Ishikawa (cell line): Measurements from ENCODE around the gene EMILIN2.

Experiments used
- CEBPB ChIP-seq: IDR thresholded peaks from 2 replicates; pipeline ENCODE4 v1.6.1; 2012
- CREB1 ChIP-seq: IDR thresholded peaks from 2 replicates; pipeline ENCODE4 v1.6.1; 2012; ENCODE audit warnings: low read depth
- EGR1 ChIP-seq: IDR thresholded peaks from 2 replicates; pipeline ENCODE4 v1.6.1; 2012
- EP300 ChIP-seq: IDR thresholded peaks from 2 replicates; pipeline ENCODE4 v1.6.1; 2012; ENCODE audit warnings: borderline replicate concordance
- FOXM1 ChIP-seq: IDR thresholded peaks from 2 replicates; pipeline ENCODE4 v1.6.1; 2012; ENCODE audit warnings: low read depth, borderline replicate concordance
- MAX ChIP-seq: IDR thresholded peaks from 2 replicates; pipeline ENCODE4 v1.6.1; 2012
- NFIC ChIP-seq: IDR thresholded peaks from 2 replicates; pipeline ENCODE4 v1.6.1; 2012
- RAD21 ChIP-seq: IDR thresholded peaks from 2 replicates; pipeline ENCODE4 v1.6.1; 2012; ENCODE audit warnings: low read depth
- REST ChIP-seq: IDR thresholded peaks from 2 replicates; pipeline ENCODE4 v1.6.1; 2012; ENCODE audit warnings: low read depth, mild to moderate bottlenecking
- TAF1 ChIP-seq: IDR thresholded peaks from 2 replicates; pipeline ENCODE4 v1.6.1; 2012; ENCODE audit warnings: low read depth, mild to moderate bottlenecking
- TCF12 ChIP-seq: IDR thresholded peaks from 2 replicates; pipeline ENCODE4 v1.6.1; 2012; ENCODE audit warnings: low read depth
- TEAD4 ChIP-seq: IDR thresholded peaks from 2 replicates; pipeline ENCODE4 v1.6.1; 2012
- USF1 ChIP-seq: IDR thresholded peaks from 2 replicates; pipeline ENCODE4 v1.6.1; 2012
- YY1 ChIP-seq: IDR thresholded peaks from 2 replicates; pipeline ENCODE4 v1.6.1; 2012; ENCODE audit warnings: low read depth
- ZBTB7A ChIP-seq: IDR thresholded peaks from 2 replicates; pipeline ENCODE4 v1.6.1; 2012; ENCODE audit warnings: low read depth

EMILIN2 gene

DNA sequence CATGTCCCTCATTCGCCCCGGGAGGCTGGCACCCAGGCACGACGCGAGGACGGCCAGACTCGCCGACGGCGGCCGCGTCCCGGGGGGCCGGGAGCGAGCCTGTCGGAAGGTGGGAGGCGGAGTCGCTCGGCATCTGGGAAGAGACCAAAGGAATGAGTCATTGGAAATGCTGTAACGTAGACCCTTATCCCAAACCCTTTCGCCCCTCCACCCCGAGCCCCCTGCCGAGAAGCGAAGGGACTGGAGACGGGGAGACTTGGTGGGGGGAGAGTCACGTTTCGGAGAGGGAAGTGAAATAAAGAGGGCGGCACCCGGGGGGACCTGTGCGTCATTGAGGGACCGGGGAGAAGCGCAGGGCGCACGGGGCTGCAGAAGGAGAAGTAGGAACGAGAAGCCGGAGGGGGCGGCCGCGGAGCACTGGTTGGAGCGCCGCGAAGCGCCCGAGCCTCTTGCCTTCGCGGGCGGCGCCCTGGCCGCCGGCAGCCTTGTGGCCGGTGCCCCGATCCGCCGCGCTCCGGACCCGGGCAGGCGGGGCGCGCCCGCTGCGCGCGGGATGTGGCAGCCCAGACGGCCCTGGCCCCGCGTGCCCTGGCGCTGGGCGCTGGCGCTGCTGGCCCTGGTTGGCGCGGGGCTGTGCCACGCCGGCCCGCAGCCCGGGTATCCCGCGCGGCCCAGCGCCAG, at the start of gene EMILIN2:
Gene EMILIN2, plus strand, starts transcription at position 371 of the 681 bp plus-strand sequence. Its CDS starts 183 bp downstream, at position 554.
- no peak for TF ChIP-seq MAX
- TF ChIP-seq USF1 = no peak
- TF ChIP-seq EP300 = no peak
- TF ChIP-seq EGR1 = no peak
- no peak for TF ChIP-seq CREB1
- no peak for TF ChIP-seq ZBTB7A
- no peak for TF ChIP-seq RAD21
- TF ChIP-seq CEBPB = no peak
- no peak for TF ChIP-seq TAF1
- TF ChIP-seq FOXM1 = no peak
- no peak for TF ChIP-seq TEAD4
- TF ChIP-seq REST = no peak
- TF ChIP-seq YY1 = no peak

DNA sequence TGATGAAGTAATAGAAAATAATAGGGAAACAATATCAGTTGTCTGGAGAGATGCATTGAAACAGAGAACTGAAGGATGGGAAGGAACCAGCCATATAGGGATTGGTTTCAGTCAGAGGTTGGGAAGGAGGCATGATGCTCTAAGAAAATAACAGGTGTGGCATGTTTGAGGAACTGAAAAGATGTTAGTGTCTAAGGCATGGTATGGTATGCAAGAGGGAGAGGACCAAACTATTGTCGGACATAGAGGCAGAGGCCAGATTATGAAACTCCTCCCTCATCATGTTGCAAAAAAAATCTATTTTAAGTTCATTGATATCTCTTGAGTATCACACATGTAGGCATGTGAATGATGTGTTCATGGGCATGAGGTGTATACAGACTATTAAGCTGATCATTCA, 48.9 kb upstream of the EMILIN2 start:
- TF ChIP-seq USF1 = no peak
- TF ChIP-seq EP300 = no peak
- no peak for TF ChIP-seq CEBPB
- no peak for TF ChIP-seq EGR1
- no peak for TF ChIP-seq YY1
- TF ChIP-seq ZBTB7A = no peak

GRCh38 chr18:2799369-2799768, 47.4 kb upstream of the EMILIN2 start:
- no peak for TF ChIP-seq MAX
- TF ChIP-seq TCF12 = no peak
- no peak for TF ChIP-seq TAF1
- TF ChIP-seq YY1 = no peak
- TF ChIP-seq FOXM1 = no peak
- no peak for TF ChIP-seq ZBTB7A
- no peak for TF ChIP-seq EGR1
- TF ChIP-seq CREB1 = no peak
- no peak for TF ChIP-seq EP300
- no peak for TF ChIP-seq TEAD4
- no peak for TF ChIP-seq CEBPB
- TF ChIP-seq REST = no peak
- TF ChIP-seq NFIC = no peak
- no peak for TF ChIP-seq USF1
- TF ChIP-seq RAD21 = no peak

- no peak for TF ChIP-seq MAX
- no peak for TF ChIP-seq NFIC
- no peak for TF ChIP-seq TCF12
- no peak for TF ChIP-seq YY1
- TF ChIP-seq CREB1 = no peak
- no peak for TF ChIP-seq RAD21
- no peak for TF ChIP-seq EGR1
- no peak for TF ChIP-seq REST
- TF ChIP-seq ZBTB7A = no peak
- no peak for TF ChIP-seq CEBPB
- TF ChIP-seq TAF1 = no peak
- no peak for TF ChIP-seq FOXM1
- TF ChIP-seq EP300 = no peak
- TF ChIP-seq USF1 = no peak
- TF ChIP-seq TEAD4 = no peak
These were observed 40.5 kb upstream of the EMILIN2 start for GRCh38 chr18:2805970-2806943.
